Measurements from ENCODE around the gene DIAPH1.

DIAPH1 gene

GRCh38 chr5:141477044-141477575 is 141.7 kb downstream of the DIAPH1 start:
- no peak for DNase-seq

GRCh38 chr5:141476132-141476911 is 142.5 kb downstream of the DIAPH1 start:
- DNase-seq = no peak

- peak; percentile 38 to 42 for DNase-seq
These were observed 143.1 kb downstream of the DIAPH1 start, which contains the start of gene PCDHGC3 for GRCh38 chr5:141475625-141476131. Gene PCDHGC3 (plus strand): TSS chr5:141475966. CDS start chr5:141476117, 151 bp downstream.

- no peak for DNase-seq
These were observed 153.4 kb downstream of the DIAPH1 start for GRCh38 chr5:141465351-141465750.
